MM.1S (cell line): Measurements from ENCODE around the gene CDH1.

Source experiments
- CTCF ChIP-seq: fragments of 300-600 bp; sonication (generic); IDR thresholded peaks from 2 replicates; pipeline ENCODE4 v1.5.1; 2016; ENCODE audit warnings: antibody characterized with exemption, low read length, mixed read lengths
- EZH2phosphoT487 ChIP-seq: fragments of 300-600 bp; sonication (generic); IDR thresholded peaks from 2 replicates; pipeline ENCODE4 v1.6.1; 2018; ENCODE audit warnings: antibody characterized with exemption, low read length

GRCh38 chr16:68767581-68767980 lies 30.5 kb downstream of the CDH1 start:
- TF ChIP-seq CTCF (no peak), EZH2phosphoT487 (no peak)
